Measurements from ENCODE around the gene KRT7.

KRT7 gene

GRCh38 chr12:52209321-52209720 lies 23.7 kb upstream of the KRT7 start:
- no peak overlapping the region for H3K4me3 ChIP-seq (ENCODE audit: low read depth, low read length)
- DNase-seq (ENCODE audit: low read depth) = no peak
- no peak for TF ChIP-seq CTCF (IDR thresholded peaks at IDR 0.05; ENCODE audit: insufficient read depth, low read depth, low read length, missing control alignments)

- no peak overlapping the region for H3K4me3 ChIP-seq (ENCODE audit: low read depth, low read length)
- DNase-seq (ENCODE audit: low read depth) = no peak
- no peak for TF ChIP-seq CTCF (IDR thresholded peaks at IDR 0.05; ENCODE audit: insufficient read depth, low read depth, low read length, missing control alignments)
Observed at GRCh38 chr12:52210186-52210924, 22.7 kb upstream of the KRT7 start.

- no peak overlapping the region for H3K4me3 ChIP-seq (ENCODE audit: low read depth, low read length)
- no peak for TF ChIP-seq CTCF (IDR thresholded peaks at IDR 0.05; ENCODE audit: insufficient read depth, low read depth, low read length, missing control alignments)
- no peak for DNase-seq (ENCODE audit: low read depth)
Observed at GRCh38 chr12:52210925-52211650, 22.0 kb upstream of the KRT7 start.

- DNase-seq (ENCODE audit: low read depth) = no peak
- no peak for TF ChIP-seq CTCF (IDR thresholded peaks at IDR 0.05; ENCODE audit: insufficient read depth, low read depth, low read length, missing control alignments)
- H3K4me3 ChIP-seq (ENCODE audit: low read depth, low read length) = no peak overlapping the region
Observed at GRCh38 chr12:52211716-52212585, 21.1 kb upstream of the KRT7 start.

GRCh38 chr12:52212701-52213563 lies 20.1 kb upstream of the KRT7 start:
- no peak overlapping the region for H3K4me3 ChIP-seq (ENCODE audit: low read depth, low read length)
- DNase-seq (ENCODE audit: low read depth) = no peak
- TF ChIP-seq CTCF (IDR thresholded peaks at IDR 0.05; ENCODE audit: insufficient read depth, low read depth, low read length, missing control alignments) = no peak

Measured in GM12865 (cell line).